B cell (primary cell): ENCODE data around the gene AFTPH. TPM values are rescaled to one million over a fixed set of nuclear protein-coding genes. Genes with fewer than 3 reads are reported as not detected.

ENCODE experiments used
- ATAC-seq: fragments of 200-7000 bp; cut with Tn5 transposase; one replicate; pipeline ENCODE4 v1.10.0; 2021; ENCODE audit warnings: low read depth, mild to moderate bottlenecking, moderate number of reproducible peaks, moderate library complexity
- CTCF ChIA-PET: fragments of 350-600 bp; sonication (Branson Sonifier 250); formaldehyde crosslinking; loops from one replicate; lab custom pipeline; 2021; ENCODE audit warnings: antibody characterized with exemption, inconsistent platforms; lab: Charles Lee
- POLR2A ChIA-PET: fragments of 350-600 bp; sonication (Branson Sonifier 250); formaldehyde crosslinking; loops from one replicate; lab custom pipeline; 2021; ENCODE audit warnings: antibody characterized with exemption; lab: Charles Lee
- DNase-seq: peaks from one replicate; pipeline ENCODE4 v3.0.0; 2013
- H2AFZ ChIP-seq: 2 replicates; pipeline ENCODE4 v1.6.1; 2012; ENCODE audit warnings: mild to moderate bottlenecking, low read depth, low read length; ENCODE audit not compliant: insufficient read depth, poor library complexity, severe bottlenecking
- H3K27ac ChIP-seq, 2 donors: 1 replicate in 1 of 2; 2 replicates in 1 of 2; pipeline ENCODE4 v1.5.1; 2012 to 2013; ENCODE audit warnings: low read length in 2 of 2, mild to moderate bottlenecking in 2 of 2, moderate library complexity in 1 of 2
- H3K27me3 ChIP-seq, 4 experiments: fragments of 200-600 bp in 1 of 4; sonication (generic) in 1 of 4; replicated peaks in 1 of 4; 1 replicate in 2 of 4; 2 replicates in 2 of 4; pipeline versions ENCODE4 v1.6.1 to v1.7.0; 2013 to 2016; ENCODE audit warnings: low read length in 3 of 4, mild to moderate bottlenecking in 2 of 4, mixed read lengths in 1 of 4, moderate library complexity in 1 of 4; ENCODE audit not compliant: insufficient read depth in 4 of 4, control insufficient read depth in 3 of 4; ENCODE audit errors: control extremely low read depth in 1 of 4
- H3K36me3 ChIP-seq, 2 experiments: replicated peaks in 1 of 2; 1 replicate in 1 of 2; 2 replicates in 1 of 2; pipeline versions ENCODE4 v1.6.1 to v1.7.1; 2013; ENCODE audit warnings: low read length in 1 of 2; ENCODE audit not compliant: insufficient read depth in 2 of 2, control insufficient read depth in 1 of 2; ENCODE audit errors: control extremely low read depth in 1 of 2, extremely low read depth in 1 of 2
- H3K4me1 ChIP-seq, 2 donors: fragments of 200-600 bp in 1 of 2; sonication (generic) in 1 of 2; 1 replicate in 1 of 2; 2 replicates in 1 of 2; pipeline versions ENCODE4 v1.5.1 to v1.6.1; 2013 to 2017; ENCODE audit warnings: low read length in 2 of 2; ENCODE audit not compliant: control insufficient read depth in 2 of 2, insufficient read depth in 2 of 2
- H3K4me2 ChIP-seq: replicated peaks from 2 replicates; pipeline ENCODE3; 2012; ENCODE audit warnings: mild to moderate bottlenecking, low read depth, low read length; ENCODE audit not compliant: poor library complexity, severe bottlenecking
- H3K4me3 ChIP-seq, 5 experiments: fragments of 200-600 bp in 1 of 5; sonication (generic) in 1 of 5; 1 replicate in 3 of 5; 2 replicates in 2 of 5; pipeline versions ENCODE4 v1.5.1 to v1.7.0; 2011 to 2016; ENCODE audit warnings: low read length in 4 of 5, mild to moderate bottlenecking in 4 of 5, low read depth in 2 of 5, control low read depth in 1 of 5, moderate library complexity in 1 of 5; ENCODE audit not compliant: insufficient read depth in 1 of 5; ENCODE audit errors: control extremely low read depth in 1 of 5, extremely low read depth in 1 of 5
- H3K79me2 ChIP-seq: fragments of 200-600 bp; sonication (generic); one replicate; pipeline ENCODE4 v1.6.0; 2016; ENCODE audit warnings: low read length; ENCODE audit not compliant: control insufficient read depth, insufficient read depth
- H3K9ac ChIP-seq: fragments of 200-600 bp; sonication (generic); 2 replicates; pipeline ENCODE4 v1.6.1; 2017; ENCODE audit warnings: mild to moderate bottlenecking, low read length, moderate library complexity
- H3K9me3 ChIP-seq, 3 donors: one replicate each; pipeline versions ENCODE4 v1.6.1 to v1.7.1; 2013; ENCODE audit warnings: low read length in 2 of 3; ENCODE audit not compliant: control insufficient read depth in 2 of 3, insufficient read depth in 1 of 3; ENCODE audit errors: control extremely low read depth in 1 of 3
- H4K20me1 ChIP-seq: 2 replicates; pipeline ENCODE4 v1.6.0; 2012; ENCODE audit warnings: mild to moderate bottlenecking, low read length; ENCODE audit not compliant: insufficient read depth, control insufficient read depth, poor library complexity, severe bottlenecking
- H3K27ac Mint-ChIP-seq: one replicate; pipeline ENCODE4 v1.8.0; 2021; ENCODE audit warnings: mixed read lengths
- H3K27me3 Mint-ChIP-seq: one replicate; pipeline ENCODE4 v1.8.0; 2021; ENCODE audit warnings: mixed read lengths
- H3K4me1 Mint-ChIP-seq: one replicate; pipeline ENCODE4 v1.8.0; 2021; ENCODE audit warnings: mixed read lengths
- H3K4me3 Mint-ChIP-seq: one replicate; pipeline ENCODE4 v1.8.0; 2021; ENCODE audit warnings: mixed read lengths
- H3K9me3 Mint-ChIP-seq: one replicate; pipeline ENCODE4 v1.8.0; 2022; ENCODE audit warnings: mixed read lengths; ENCODE audit not compliant: insufficient read depth
- EZH2 ChIP-seq: IDR thresholded peaks from 2 replicates; pipeline ENCODE4 v1.6.1; 2012; ENCODE audit warnings: borderline replicate concordance, low read depth, mild to moderate bottlenecking, moderate library complexity, low read length; ENCODE audit not compliant: insufficient read depth, poor library complexity, severe bottlenecking
- WGBS: methylation state at CpG from one replicate; pipeline ENCODE4 v1.1.5; 2013; ENCODE audit warnings: missing lambda C conversion rate; ENCODE audit not compliant: insufficient coverage; 5-methylcytosine and 5-hydroxymethylcytosine counted together
- intact Hi-C: fragments of 100-400 bp; cut with micrococcal nuclease; formaldehyde crosslinking; loops from one replicate; pipeline ENCODE4 v1.10.0; 2022
- polyA plus RNA-seq: library from polyadenylated mRNA; depleted of rRNA; stranded (reverse); fragments of >200 nt; gene quantifications from 2 replicates; pipeline ENCODE4 v1.2.3, GENCODE V29; 2012
- total RNA-seq, 2 donors: library from RNA; stranded (reverse); fragments of 120-200 nt in 1 of 2; gene quantifications; 1 replicate in 1 of 2; 2 replicates in 1 of 2; pipeline versions ENCODE4 v1.2.3 to v1.2.4, GENCODE V29; 2013 to 2022
- TF ChIP-seq, protein P1 (sequence below): fragments of 200-600 bp; IDR thresholded peaks from one replicate; pipeline ENCODE4 v1.8.0; 2022; ENCODE audit warnings: antibody characterized with exemption, mild to moderate bottlenecking

The AFTPH gene
- total and polyA plus RNA-seq, 2 donors (not counting 1 experiment from before 2014, with no cell fraction given) = 45.4 to 94.1 TPM

DNA sequence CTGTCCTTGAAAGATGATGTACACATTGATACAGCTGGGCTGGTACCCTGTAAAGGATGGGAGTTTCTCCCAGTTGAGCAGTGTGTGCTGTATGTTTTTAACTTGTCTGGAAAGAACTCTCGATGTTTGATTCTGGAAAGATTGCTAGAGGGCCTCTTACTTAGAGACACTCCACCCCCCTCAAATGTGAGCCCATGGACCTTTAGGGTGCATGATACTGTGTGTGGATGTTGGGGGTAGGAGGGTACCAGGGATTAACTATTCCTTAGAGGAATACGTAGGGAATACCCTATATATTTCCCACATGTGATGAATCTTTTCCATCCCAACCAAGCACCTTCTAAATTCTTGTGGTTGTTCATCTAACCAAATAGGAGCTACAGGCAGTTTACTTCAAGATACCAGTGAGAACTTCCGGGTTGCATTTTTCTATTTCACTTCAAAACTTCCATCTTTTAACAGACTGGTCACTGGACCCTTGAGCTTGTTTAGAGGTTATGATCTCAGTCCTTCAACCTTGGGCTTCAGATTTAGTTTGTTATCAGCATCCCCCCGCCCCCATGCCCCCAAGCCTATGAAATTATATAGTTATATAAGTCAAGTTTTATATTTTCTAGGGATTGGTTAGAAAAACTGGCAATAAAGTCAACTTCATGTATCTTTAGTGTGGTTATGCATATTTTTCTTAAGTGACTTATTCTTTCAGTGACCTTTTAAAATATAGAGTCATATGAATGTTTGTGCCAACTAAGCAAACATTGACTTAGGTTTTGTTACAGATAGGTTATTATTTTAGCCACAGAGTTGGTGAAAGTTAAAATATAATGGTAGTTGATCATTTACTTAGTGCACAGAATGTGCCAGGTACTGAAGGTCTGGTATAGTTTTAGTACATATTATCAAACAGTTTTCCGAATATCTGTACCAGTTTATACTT is 18.2 kb downstream of the AFTPH start:
- H3K27me3 Mint-ChIP-seq = no peaks in the 10 kb centered on the region
- intact Hi-C loops = loop anchor here (1.0 kb wide), 1 partner anchor 9 kb away; no protein-coding TSS in a partner anchor

More for the DNA sequence above, 18.2 kb downstream of the AFTPH start:
- Histone ChIP-seq H3K27ac (peak overlapping the region in 1 of 2 donors; percentile 3), H4K20me1 (peaks cover 83% of the 10 kb centered on the region), H3K4me1 (peaks cover 17 to 20% of the 10 kb centered on the region in 2 donors), H3K9me3 (peaks cover 0 to 2% (median 0%) of the 10 kb centered on the region in 3 donors), H3K36me3 (peaks cover 0 to 1% of the 10 kb centered on the region in 2 experiments), H3K4me3 (no peak overlapping the region), H3K9ac (no peak overlapping the region), H3K4me2 (no peak overlapping the region), H2AFZ (no peak overlapping the region), H3K79me2 (peaks cover 94% of the 10 kb centered on the region), H3K27me3 (no peaks in the 10 kb centered on the region)
- ATAC-seq (no peak), DNase-seq (no peak)
- H3K27ac Mint-ChIP-seq = no peak overlapping the region
- TF ChIP-seq, protein P1, sequence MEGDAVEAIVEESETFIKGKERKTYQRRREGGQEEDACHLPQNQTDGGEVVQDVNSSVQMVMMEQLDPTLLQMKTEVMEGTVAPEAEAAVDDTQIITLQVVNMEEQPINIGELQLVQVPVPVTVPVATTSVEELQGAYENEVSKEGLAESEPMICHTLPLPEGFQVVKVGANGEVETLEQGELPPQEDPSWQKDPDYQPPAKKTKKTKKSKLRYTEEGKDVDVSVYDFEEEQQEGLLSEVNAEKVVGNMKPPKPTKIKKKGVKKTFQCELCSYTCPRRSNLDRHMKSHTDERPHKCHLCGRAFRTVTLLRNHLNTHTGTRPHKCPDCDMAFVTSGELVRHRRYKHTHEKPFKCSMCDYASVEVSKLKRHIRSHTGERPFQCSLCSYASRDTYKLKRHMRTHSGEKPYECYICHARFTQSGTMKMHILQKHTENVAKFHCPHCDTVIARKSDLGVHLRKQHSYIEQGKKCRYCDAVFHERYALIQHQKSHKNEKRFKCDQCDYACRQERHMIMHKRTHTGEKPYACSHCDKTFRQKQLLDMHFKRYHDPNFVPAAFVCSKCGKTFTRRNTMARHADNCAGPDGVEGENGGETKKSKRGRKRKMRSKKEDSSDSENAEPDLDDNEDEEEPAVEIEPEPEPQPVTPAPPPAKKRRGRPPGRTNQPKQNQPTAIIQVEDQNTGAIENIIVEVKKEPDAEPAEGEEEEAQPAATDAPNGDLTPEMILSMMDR = no peak
- TF ChIP-seq EZH2 = no peak
- CTCF ChIA-PET = interaction anchor here (0.8 to 1.3 kb wide), 3 partner anchors 16 to 371 kb away, joined by 3 to 7 read pairs (median 3); no protein-coding TSS in a partner anchor
- no peaks in the 10 kb centered on the region for H3K9me3 Mint-ChIP-seq
- H3K4me1 Mint-ChIP-seq = peaks cover 67% of the 10 kb centered on the region
- no peak overlapping the region for H3K4me3 Mint-ChIP-seq
- no CpG with 5 or more reads among the region's 5 CpGs for WGBS
- POLR2A ChIA-PET = no interaction called here
